NCI-H526 (cell line): ENCODE results near the gene SMIM11.
"Not testable (repeated sequence)": the region's sequence is repeated elsewhere in the genome, so short reads cannot be mapped to it uniquely, and the experiment has no call there.

ENCODE experiments used
- DNase-seq, 2 experiments: peaks; one replicate each; lab custom pipeline; 2025; lab: John Stamatoyannopoulos, UW

SMIM11 gene

GRCh38 chr21:34374940-34375618, at the start of gene SMIM11:
SMIM11 (plus strand) TSS chr21:34375507; CDS start chr21:34379505, 3,998 bp downstream.
- DNase-seq, result not testable (repeated sequence)

GRCh38 chr21:34330055-34330454, 45.3 kb upstream of the SMIM11 start:
- DNase-seq, result no peak

DNA sequence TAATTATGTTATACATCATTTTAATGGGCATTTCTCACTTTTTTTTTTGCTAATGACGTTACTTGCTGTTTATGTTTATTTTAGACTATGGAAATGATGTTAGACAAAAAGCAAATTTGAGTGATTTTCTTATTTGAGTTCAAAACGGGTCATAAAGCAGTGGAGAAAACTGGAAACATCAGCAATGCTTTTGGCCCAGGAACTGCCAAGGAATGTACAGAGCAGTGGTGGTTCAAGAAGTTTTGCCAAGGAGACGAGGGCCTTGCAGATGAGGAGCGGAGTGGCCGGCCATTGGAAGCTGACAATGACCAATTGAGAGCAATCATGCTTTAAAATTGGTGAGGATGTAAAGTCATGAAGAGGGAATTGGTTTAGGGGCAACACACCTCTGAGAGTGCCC, 43.6 kb upstream of the SMIM11 start:
- DNase-seq, result no peak

DNA sequence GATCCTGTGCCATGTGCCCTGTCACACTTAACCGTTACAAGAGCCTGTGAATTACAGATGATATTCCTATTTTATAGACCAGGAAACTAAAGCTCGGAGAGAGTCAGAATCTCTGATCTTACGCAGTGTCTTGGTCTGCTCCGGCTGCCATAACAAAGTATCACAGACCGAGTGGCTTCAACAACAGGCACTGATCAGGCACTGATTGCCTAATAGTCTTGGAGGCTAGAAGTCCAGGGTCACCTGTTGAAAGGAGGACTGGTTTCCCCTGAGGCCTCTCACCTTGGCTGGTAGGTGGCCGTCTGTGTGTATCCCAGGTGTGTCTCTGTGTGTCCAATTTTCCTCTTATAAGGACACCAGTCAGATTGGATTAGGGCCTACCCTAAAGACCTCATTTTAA, 43.0 kb upstream of the SMIM11 start:
- no peak for DNase-seq

GRCh38 chr21:34333121-34333739, 42.1 kb upstream of the SMIM11 start:
- DNase-seq, result no peak

- peak; percentile 72 to 82 for DNase-seq
Observed at GRCh38 chr21:34335316-34335715, 40.0 kb upstream of the SMIM11 start.

GRCh38 chr21:34336245-34336644, 39.1 kb upstream of the SMIM11 start:
- no peak for DNase-seq

- no peak for DNase-seq
Observed at GRCh38 chr21:34336756-34337391, 38.4 kb upstream of the SMIM11 start.

DNA sequence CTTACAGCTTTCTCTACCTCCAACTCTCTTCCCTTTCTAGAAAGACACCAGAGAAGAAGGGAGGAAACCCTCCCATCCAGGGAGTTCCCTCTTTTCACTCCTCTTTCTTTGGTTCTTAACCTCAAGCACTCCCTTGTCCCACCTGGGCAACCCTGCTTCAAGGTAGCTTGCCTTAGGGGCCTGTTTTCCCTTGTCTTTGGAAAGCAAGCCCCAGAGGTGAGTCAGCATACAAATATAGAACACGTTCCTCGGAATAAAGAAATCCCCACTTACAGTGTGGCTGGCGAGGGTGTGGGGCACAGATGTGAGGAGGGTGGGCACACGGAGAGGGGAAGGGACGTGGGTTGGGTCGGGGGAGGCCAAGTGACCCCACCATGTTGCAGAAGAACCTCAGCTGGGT, 37.6 kb upstream of the SMIM11 start:
- DNase-seq, result no peak

GRCh38 chr21:34338226-34338625, 37.1 kb upstream of the SMIM11 start:
- no peak for DNase-seq

DNA sequence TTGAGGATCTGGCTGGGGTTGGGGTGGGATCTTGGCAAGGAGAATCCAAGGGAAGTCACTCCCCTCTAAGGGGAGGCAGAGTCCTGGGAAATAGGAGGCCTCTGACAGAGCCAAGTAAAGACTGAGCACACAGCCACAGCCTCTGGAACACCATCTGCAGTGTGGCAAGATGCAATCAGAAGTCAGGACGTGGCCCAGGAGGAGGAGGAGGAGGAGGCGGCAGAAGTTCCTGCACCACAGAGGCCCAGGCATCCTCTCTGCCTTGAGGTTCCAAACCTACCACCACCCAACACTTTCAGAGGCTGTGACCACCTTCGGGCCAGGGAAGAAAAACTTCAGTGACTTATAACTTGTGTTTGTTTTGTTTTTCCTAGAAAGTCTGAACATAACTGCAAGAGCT, 35.2 kb upstream of the SMIM11 start:
- no peak for DNase-seq

- DNase-seq, result no peak
Observed at GRCh38 chr21:34342476-34342875, 32.8 kb upstream of the SMIM11 start.

- no peak for DNase-seq
Observed at GRCh38 chr21:34343347-34343746, 32.0 kb upstream of the SMIM11 start.

DNA sequence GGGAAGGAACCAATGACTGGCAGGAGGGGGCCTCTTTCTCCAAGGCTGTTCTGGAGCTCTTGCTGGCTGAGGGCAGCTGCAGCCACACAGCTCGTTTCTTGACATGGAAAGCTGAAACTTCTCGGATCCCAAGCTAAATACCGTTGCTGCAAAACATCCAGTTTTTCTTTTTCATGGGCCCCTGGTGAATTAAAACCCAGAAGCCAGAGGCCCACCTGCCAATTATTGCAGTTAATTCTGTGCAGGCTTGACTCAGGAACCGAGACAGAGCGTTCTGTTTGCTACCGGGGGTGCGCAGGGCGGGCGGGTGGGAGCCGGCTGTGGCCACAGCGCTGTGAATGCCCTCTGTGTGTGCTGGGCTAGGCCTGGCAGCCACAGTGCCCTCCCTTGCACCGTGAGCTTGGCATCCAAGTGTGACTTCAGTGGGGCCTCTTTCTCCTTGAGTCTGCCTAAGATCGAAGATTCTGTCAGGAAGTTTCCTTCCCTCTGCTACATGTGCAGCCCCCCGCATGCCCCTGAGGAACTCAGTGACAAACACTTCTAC, 31.4 kb upstream of the SMIM11 start:
- DNase-seq, result no peak

DNA sequence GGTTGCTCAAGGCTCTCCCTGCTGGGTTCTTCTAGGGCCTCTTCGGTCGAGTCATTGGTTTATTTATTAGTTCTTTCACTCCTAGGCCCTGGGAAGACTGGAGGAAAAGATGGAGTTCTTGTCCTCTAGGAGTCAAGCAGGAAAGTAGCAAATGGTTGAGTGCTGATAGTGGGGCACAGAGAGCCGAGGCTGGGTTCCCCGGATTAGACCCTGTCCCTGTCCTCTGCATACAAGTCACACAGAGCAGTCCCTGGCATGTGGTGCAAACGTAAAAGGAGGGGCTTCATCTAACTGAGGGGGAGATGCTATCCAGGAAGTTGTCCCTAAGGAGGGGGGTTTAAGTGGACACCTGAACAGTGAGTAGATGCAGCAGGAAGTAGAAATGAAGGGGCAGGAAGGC, 30.7 kb upstream of the SMIM11 start:
- DNase-seq, result no peak

- DNase-seq, result no peak
Observed at GRCh38 chr21:34345091-34345871, 30.0 kb upstream of the SMIM11 start.

DNA sequence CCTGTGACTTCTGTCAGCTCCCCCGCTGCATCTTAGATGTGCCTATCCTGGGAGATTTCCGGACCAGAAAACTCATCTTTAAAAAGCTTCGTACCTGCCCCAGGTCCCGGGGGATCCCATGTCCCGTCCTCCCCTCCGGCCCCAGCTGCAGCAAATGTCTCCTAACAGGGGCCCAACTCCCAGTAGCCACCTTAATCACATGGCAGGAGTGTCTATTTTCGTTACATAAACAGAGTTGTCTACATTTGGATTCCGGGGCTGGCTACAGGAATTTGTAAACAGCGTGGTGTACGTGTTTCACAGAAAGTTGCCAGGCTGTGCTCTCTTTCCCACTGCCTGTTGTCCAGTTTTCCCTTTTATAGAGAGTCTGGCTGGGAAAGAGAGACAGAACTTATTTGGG, 29.4 kb upstream of the SMIM11 start:
- no peak for DNase-seq

GRCh38 chr21:34348890-34349519, 26.3 kb upstream of the SMIM11 start:
- DNase-seq, result no peak

DNA sequence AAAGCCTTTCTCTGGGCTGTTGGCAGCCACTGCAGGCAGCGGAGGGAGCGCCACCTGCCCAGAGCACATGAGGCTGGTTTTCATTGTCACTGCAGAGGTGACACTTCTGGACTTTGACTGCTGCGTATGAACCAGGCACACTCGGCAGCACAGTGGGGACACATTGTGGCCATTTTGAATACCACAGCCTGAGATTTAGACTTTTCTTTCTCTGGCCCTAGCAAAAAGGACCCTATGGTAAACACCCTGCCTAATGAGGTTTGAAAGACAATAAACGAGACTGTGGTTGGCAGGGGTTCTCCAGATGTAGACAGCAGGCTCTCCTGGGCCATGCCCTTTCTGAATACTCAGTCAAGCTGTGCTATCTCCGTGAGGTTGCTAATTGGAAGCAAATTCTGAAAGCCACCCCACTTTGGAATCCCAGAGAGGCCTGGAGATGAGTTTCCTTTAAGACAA, 23.5 kb upstream of the SMIM11 start:
- DNase-seq, result peak; percentile 37 to 84

DNA sequence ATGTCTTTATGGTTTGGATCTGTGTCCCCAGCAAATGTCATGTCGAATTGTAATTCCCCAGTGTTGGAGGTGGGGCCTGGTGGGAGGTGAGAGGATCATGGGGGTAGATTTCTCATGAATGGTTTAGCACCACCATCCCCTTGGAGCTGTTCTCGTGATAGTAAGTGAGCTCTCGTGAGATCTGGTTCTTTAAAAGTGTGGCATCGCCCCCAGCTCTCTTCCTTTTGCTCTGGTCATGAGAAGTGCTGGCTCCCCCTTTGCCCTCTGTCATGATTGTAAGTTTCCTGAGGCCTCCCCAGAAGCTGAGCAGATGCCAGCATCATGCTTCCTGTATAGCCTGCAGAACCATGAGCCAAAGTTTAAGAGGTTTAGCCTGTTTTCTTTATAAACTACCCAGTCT, 22.8 kb upstream of the SMIM11 start:
- no peak for DNase-seq

GRCh38 chr21:34353182-34353581, 22.1 kb upstream of the SMIM11 start:
- DNase-seq, result no peak

GRCh38 chr21:34354836-34355235, 20.5 kb upstream of the SMIM11 start:
- no peak for DNase-seq
